Activated T-helper 1 cell treated with anti-CD3 and anti-CD28 coated beads, Interleukin-12 subunit alpha, Interleukin-12 subunit beta, Interleukin-2, Interleukin-4 antibody, amounts not matched to agents 30 ng/mL and 10 ng/mL and 1 ng/mL, durations not matched to agents 14 hours and 24 hours and 36 hours (primary cell): ENCODE measurements around the gene SYNE1. TPM values are rescaled to one million over a fixed set of nuclear protein-coding genes. Genes with fewer than 3 reads are reported as not detected.
"Not testable (repeated sequence)": the region's sequence is repeated elsewhere in the genome, so short reads cannot be mapped to it uniquely, and the experiment has no call there.

Source experiments
- DNase-seq: peaks from one replicate; pipeline ENCODE4 v3.0.0; 2021; ENCODE audit warnings: low spot score
- H3K27ac Mint-ChIP-seq: one replicate; pipeline ENCODE4 v1.8.0; 2021; ENCODE audit warnings: mild to moderate bottlenecking, mixed read lengths
- H3K27me3 Mint-ChIP-seq: one replicate; pipeline ENCODE4 v1.8.0; 2022; ENCODE audit warnings: mild to moderate bottlenecking, moderate library complexity, mixed read lengths; ENCODE audit not compliant: insufficient read depth
- H3K36me3 Mint-ChIP-seq: one replicate; pipeline ENCODE4 v1.8.0; 2021; ENCODE audit warnings: low read depth, mixed read lengths
- H3K4me1 Mint-ChIP-seq: one replicate; pipeline ENCODE4 v1.8.0; 2021; ENCODE audit warnings: low read depth, mixed read lengths
- H3K4me3 Mint-ChIP-seq: one replicate; pipeline ENCODE4 v1.8.0; 2021; ENCODE audit warnings: mild to moderate bottlenecking, moderate library complexity, mixed read lengths
- H3K9me3 Mint-ChIP-seq: one replicate; pipeline ENCODE4 v1.8.0; 2021; ENCODE audit warnings: mixed read lengths
- intact Hi-C: fragments of 100-400 bp; cut with micrococcal nuclease; formaldehyde crosslinking; loops from one replicate; pipeline ENCODE4 v1.15.1; 2024
- total RNA-seq: library from RNA; stranded (reverse); gene quantifications from 2 replicates; pipeline ENCODE4 v1.2.3, GENCODE V29; 2022

SYNE1 gene
- total RNA-seq, 1 donor from 2014 or later, result 16.0 TPM

- no peaks in the 10 kb centered on the region for H3K36me3 Mint-ChIP-seq
- intact Hi-C loops, result no loop called here
- no peaks in the 10 kb centered on the region for H3K9me3 Mint-ChIP-seq
- no peaks in the 10 kb centered on the region for H3K4me1 Mint-ChIP-seq
- no peak overlapping the region for H3K27ac Mint-ChIP-seq
- peaks cover 4% of the 10 kb centered on the region for H3K27me3 Mint-ChIP-seq
- H3K4me3 Mint-ChIP-seq, result no peak overlapping the region
- no peak for DNase-seq
These were observed 283.7 kb downstream of the SYNE1 start for GRCh38 chr6:152353440-152353839.

- Mint-ChIP-seq H3K4me3 (no peak overlapping the region), H3K9me3 (no peaks in the 10 kb centered on the region), H3K36me3 (no peaks in the 10 kb centered on the region), H3K27me3 (peaks cover 9% of the 10 kb centered on the region), H3K4me1 (no peaks in the 10 kb centered on the region), H3K27ac (no peak overlapping the region)
- no peak for DNase-seq
- intact Hi-C loops, result no loop called here
These were observed 285.4 kb downstream of the SYNE1 start for GRCh38 chr6:152351742-152352141.

- Mint-ChIP-seq H3K9me3 (no peaks in the 10 kb centered on the region), H3K4me1 (no peaks in the 10 kb centered on the region), H3K4me3 (no peak overlapping the region), H3K27me3 (peaks cover 10% of the 10 kb centered on the region), H3K27ac (no peak overlapping the region), H3K36me3 (no peaks in the 10 kb centered on the region)
- intact Hi-C loops, result no loop called here
- DNase-seq, result no peak
These were observed 286.1 kb downstream of the SYNE1 start for GRCh38 chr6:152351110-152351509.

GRCh38 chr6:152348116-152348515 lies 289.0 kb downstream of the SYNE1 start:
- Mint-ChIP-seq H3K27ac (no peak overlapping the region), H3K4me1 (no peaks in the 10 kb centered on the region), H3K27me3 (peaks cover 10% of the 10 kb centered on the region), H3K36me3 (no peaks in the 10 kb centered on the region), H3K4me3 (no peak overlapping the region), H3K9me3 (no peaks in the 10 kb centered on the region)
- DNase-seq, result no peak
- intact Hi-C loops, result no loop called here

GRCh38 chr6:152343735-152344360 lies 293.3 kb downstream of the SYNE1 start:
- H3K4me3 Mint-ChIP-seq, result no peak overlapping the region
- no peaks in the 10 kb centered on the region for H3K9me3 Mint-ChIP-seq
- intact Hi-C loops, result no loop called here
- H3K27me3 Mint-ChIP-seq, result peaks cover 12% of the 10 kb centered on the region
- DNase-seq, result no peak
- no peak overlapping the region for H3K27ac Mint-ChIP-seq
- no peaks in the 10 kb centered on the region for H3K36me3 Mint-ChIP-seq
- H3K4me1 Mint-ChIP-seq, result no peaks in the 10 kb centered on the region

- DNase-seq, result no peak
- H3K36me3 Mint-ChIP-seq, result no peaks in the 10 kb centered on the region
- peaks cover 14% of the 10 kb centered on the region for H3K27me3 Mint-ChIP-seq
- no peak overlapping the region for H3K4me3 Mint-ChIP-seq
- no peaks in the 10 kb centered on the region for H3K9me3 Mint-ChIP-seq
- H3K4me1 Mint-ChIP-seq, result peaks cover 6% of the 10 kb centered on the region
- H3K27ac Mint-ChIP-seq, result no peak overlapping the region
- intact Hi-C loops, result no loop called here
These were observed 295.6 kb downstream of the SYNE1 start for GRCh38 chr6:152341596-152341995.

GRCh38 chr6:152338335-152339125 lies 298.6 kb downstream of the SYNE1 start:
- intact Hi-C loops, result loop anchor here (1.0 kb wide), 4 partner anchors 36 to 663 kb away; no protein-coding TSS in a partner anchor
- H3K4me1 Mint-ChIP-seq, result peaks cover 6% of the 10 kb centered on the region
- peaks cover 18% of the 10 kb centered on the region for H3K27me3 Mint-ChIP-seq
- no peaks in the 10 kb centered on the region for H3K36me3 Mint-ChIP-seq
- H3K4me3 Mint-ChIP-seq, result no peak overlapping the region
- no peak overlapping the region for H3K27ac Mint-ChIP-seq
- DNase-seq, result peak; percentile 13
- no peaks in the 10 kb centered on the region for H3K9me3 Mint-ChIP-seq

- Mint-ChIP-seq H3K36me3 (no peaks in the 10 kb centered on the region), H3K27ac (no peak overlapping the region), H3K9me3 (no peaks in the 10 kb centered on the region), H3K27me3 (peaks cover 16% of the 10 kb centered on the region), H3K4me1 (peaks cover 6% of the 10 kb centered on the region), H3K4me3 (no peak overlapping the region)
- intact Hi-C loops, result no loop called here
- no peak for DNase-seq
These were observed 302.6 kb downstream of the SYNE1 start for GRCh38 chr6:152334555-152334954.

- intact Hi-C loops, result no loop called here
- Mint-ChIP-seq H3K9me3 (no peaks in the 10 kb centered on the region), H3K27me3 (peaks cover 8% of the 10 kb centered on the region), H3K36me3 (no peaks in the 10 kb centered on the region), H3K27ac (no peak overlapping the region), H3K4me1 (no peaks in the 10 kb centered on the region), H3K4me3 (no peak overlapping the region)
- DNase-seq, result no peak
These were observed 306.2 kb downstream of the SYNE1 start for GRCh38 chr6:152330961-152331360.

- H3K9me3 Mint-ChIP-seq, result no peaks in the 10 kb centered on the region
- H3K27ac Mint-ChIP-seq, result no peak overlapping the region
- H3K4me3 Mint-ChIP-seq, result no peak overlapping the region
- DNase-seq, result no peak
- peaks cover 13% of the 10 kb centered on the region for H3K27me3 Mint-ChIP-seq
- no peaks in the 10 kb centered on the region for H3K4me1 Mint-ChIP-seq
- H3K36me3 Mint-ChIP-seq, result no peaks in the 10 kb centered on the region
- intact Hi-C loops, result no loop called here
These were observed 307.3 kb downstream of the SYNE1 start for GRCh38 chr6:152329638-152330448.

- H3K27me3 Mint-ChIP-seq, result peaks cover 10% of the 10 kb centered on the region
- H3K27ac Mint-ChIP-seq, H3K4me3 Mint-ChIP-seq, intact Hi-C loops, H3K36me3 Mint-ChIP-seq, H3K9me3 Mint-ChIP-seq, H3K4me1 Mint-ChIP-seq, DNase-seq: not testable (repeated sequence)
These were observed 309.0 kb downstream of the SYNE1 start for GRCh38 chr6:152328200-152328599.

GRCh38 chr6:152323376-152323775 lies 313.8 kb downstream of the SYNE1 start:
- intact Hi-C loops, result no loop called here
- Mint-ChIP-seq H3K4me3 (no peak overlapping the region), H3K9me3 (no peaks in the 10 kb centered on the region), H3K4me1 (no peaks in the 10 kb centered on the region), H3K36me3 (no peaks in the 10 kb centered on the region), H3K27ac (no peak overlapping the region), H3K27me3 (peaks cover 24% of the 10 kb centered on the region)
- no peak for DNase-seq

GRCh38 chr6:152318278-152318677 lies 318.9 kb downstream of the SYNE1 start:
- intact Hi-C loops, result no loop called here
- no peak overlapping the region for H3K4me3 Mint-ChIP-seq

More at GRCh38 chr6:152318278-152318677, 318.9 kb downstream of the SYNE1 start:
- Mint-ChIP-seq H3K27ac (no peak overlapping the region), H3K36me3 (no peaks in the 10 kb centered on the region), H3K4me1 (no peaks in the 10 kb centered on the region), H3K9me3 (no peaks in the 10 kb centered on the region), H3K27me3 (peaks cover 32% of the 10 kb centered on the region)
- DNase-seq, result no peak
